Ovary (tissue), 3 donors: ENCODE results near the gene HOXD1.

ENCODE experiments used
- EP300 ChIP-seq: sonication (generic); formaldehyde crosslinking; IDR thresholded peaks from one replicate; pipeline ENCODE4 v1.6.1; 2017; ENCODE audit warnings: antibody characterized with exemption
- TF ChIP-seq, protein P1 (sequence below), 3 donors: fragments of 450-650 bp in 2 of 3; fragments of 200-600 bp in 1 of 3; IDR thresholded peaks; one replicate each; pipeline versions ENCODE4 v1.5.1 to v1.8.0; 2016 to 2022; ENCODE audit warnings: antibody characterized with exemption in 3 of 3, mild to moderate bottlenecking in 1 of 3
- donor health status: DM: no; HTN: no; CAD: no.

DNA sequence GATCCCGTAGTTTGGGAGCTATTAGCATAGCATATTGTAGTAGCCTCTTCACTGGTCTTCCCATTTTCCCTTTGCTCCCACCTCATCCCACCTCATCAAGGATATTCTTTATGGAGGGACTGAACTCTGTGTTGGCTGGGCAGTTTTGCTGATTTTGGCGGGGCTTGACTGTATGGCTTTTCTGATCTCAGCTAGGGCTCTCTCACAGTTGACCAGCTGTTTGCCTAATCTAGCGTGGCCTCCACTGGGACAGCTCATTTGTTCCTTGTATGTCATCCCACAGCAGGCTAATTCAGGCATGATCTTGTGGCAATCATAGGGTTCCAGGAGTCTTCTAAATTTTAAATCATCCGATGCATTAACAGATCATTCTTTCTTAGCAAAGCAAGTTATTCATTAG lies 50.6 kb downstream of the HOXD1 start:
- TF ChIP-seq, protein P1, sequence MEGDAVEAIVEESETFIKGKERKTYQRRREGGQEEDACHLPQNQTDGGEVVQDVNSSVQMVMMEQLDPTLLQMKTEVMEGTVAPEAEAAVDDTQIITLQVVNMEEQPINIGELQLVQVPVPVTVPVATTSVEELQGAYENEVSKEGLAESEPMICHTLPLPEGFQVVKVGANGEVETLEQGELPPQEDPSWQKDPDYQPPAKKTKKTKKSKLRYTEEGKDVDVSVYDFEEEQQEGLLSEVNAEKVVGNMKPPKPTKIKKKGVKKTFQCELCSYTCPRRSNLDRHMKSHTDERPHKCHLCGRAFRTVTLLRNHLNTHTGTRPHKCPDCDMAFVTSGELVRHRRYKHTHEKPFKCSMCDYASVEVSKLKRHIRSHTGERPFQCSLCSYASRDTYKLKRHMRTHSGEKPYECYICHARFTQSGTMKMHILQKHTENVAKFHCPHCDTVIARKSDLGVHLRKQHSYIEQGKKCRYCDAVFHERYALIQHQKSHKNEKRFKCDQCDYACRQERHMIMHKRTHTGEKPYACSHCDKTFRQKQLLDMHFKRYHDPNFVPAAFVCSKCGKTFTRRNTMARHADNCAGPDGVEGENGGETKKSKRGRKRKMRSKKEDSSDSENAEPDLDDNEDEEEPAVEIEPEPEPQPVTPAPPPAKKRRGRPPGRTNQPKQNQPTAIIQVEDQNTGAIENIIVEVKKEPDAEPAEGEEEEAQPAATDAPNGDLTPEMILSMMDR (IDR thresholded peaks at IDR 0.05): no peak
- TF ChIP-seq EP300: no peak
